IPS-20b (cell line): ENCODE measurements around the gene TRERF1.

ENCODE experiments used
- H3K27ac ChIP-seq: one replicate; pipeline ENCODE4 v1.5.1; 2013; ENCODE audit warnings: low read length
- H3K27me3 ChIP-seq: 2 replicates; pipeline ENCODE4 v1.6.1; 2013; ENCODE audit warnings: mild to moderate bottlenecking, low read length, inconsistent platforms; ENCODE audit not compliant: insufficient read depth
- H3K36me3 ChIP-seq: 2 replicates; pipeline ENCODE4 v1.6.1; 2013; ENCODE audit warnings: low read depth, mild to moderate bottlenecking, inconsistent platforms, low read length, moderate library complexity; ENCODE audit not compliant: insufficient read depth
- H3K4me1 ChIP-seq: 2 replicates; pipeline ENCODE4 v1.6.1; 2013; ENCODE audit warnings: mild to moderate bottlenecking, control low read depth, inconsistent platforms, low read length, moderate library complexity; ENCODE audit not compliant: insufficient read depth
- H3K4me3 ChIP-seq: 2 replicates; pipeline ENCODE4 v1.5.1; 2013; ENCODE audit warnings: mild to moderate bottlenecking, low read length, inconsistent platforms
- H3K9ac ChIP-seq: 2 replicates; pipeline ENCODE4 v1.6.1; 2013; ENCODE audit warnings: low read depth, mild to moderate bottlenecking, inconsistent platforms, low read length, moderate library complexity
- H3K9me3 ChIP-seq: 2 replicates; pipeline ENCODE4 v1.6.1; 2013; ENCODE audit warnings: mild to moderate bottlenecking, low read depth, low read length, inconsistent platforms; ENCODE audit not compliant: insufficient read depth

TRERF1 gene

DNA sequence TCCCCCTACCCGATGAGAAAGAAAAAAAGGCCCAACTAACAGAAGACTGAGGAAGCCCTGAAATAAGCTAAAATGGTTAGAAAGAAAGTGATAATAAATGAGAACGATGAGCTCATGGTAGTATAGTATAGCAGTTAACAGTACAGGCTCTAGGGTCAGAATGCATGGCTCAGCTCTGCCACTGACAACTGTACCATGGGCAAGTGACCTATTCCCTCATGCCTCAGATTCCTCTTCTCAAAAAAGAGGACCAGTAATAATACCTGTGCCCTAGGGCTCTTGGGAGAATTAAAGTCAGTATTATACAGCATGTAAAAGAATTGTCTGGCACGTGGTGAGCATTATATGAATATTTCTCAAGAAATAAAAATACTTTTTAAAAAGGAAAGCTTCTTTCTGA, 19.8 kb downstream of the TRERF1 start:
- H3K4me3 ChIP-seq: no peak overlapping the region
- no peak overlapping the region for H3K9ac ChIP-seq
- no peak overlapping the region for H3K27ac ChIP-seq
- peaks cover 9% of the 10 kb centered on the region; the same call in 1 of the 2 replicates for H3K9me3 ChIP-seq
- H3K27me3 ChIP-seq: no peaks in the 10 kb centered on the region
- peaks cover 7% of the 10 kb centered on the region; the same call in 1 of the 2 replicates for H3K36me3 ChIP-seq
- H3K4me1 ChIP-seq: peaks cover 19% of the 10 kb centered on the region

- Histone ChIP-seq H3K9ac (no peak overlapping the region), H3K4me3 (no peak overlapping the region), H3K27ac (no peak overlapping the region), H3K4me1 (peaks cover 19% of the 10 kb centered on the region), H3K9me3 (peaks cover 9% of the 10 kb centered on the region; the same call in 1 of the 2 replicates), H3K27me3 (no peaks in the 10 kb centered on the region), H3K36me3 (peaks cover 7% of the 10 kb centered on the region; the same call in 1 of the 2 replicates)
These were observed 20.4 kb downstream of the TRERF1 start for GRCh38 chr6:42431356-42431755.

GRCh38 chr6:42429836-42430235, 21.9 kb downstream of the TRERF1 start:
- Histone ChIP-seq H3K4me1 (peaks cover 19% of the 10 kb centered on the region), H3K36me3 (peaks cover 7% of the 10 kb centered on the region; the same call in 1 of the 2 replicates), H3K9ac (no peak overlapping the region), H3K4me3 (no peak overlapping the region), H3K27me3 (no peaks in the 10 kb centered on the region), H3K27ac (no peak overlapping the region), H3K9me3 (peaks cover 9% of the 10 kb centered on the region; the same call in 1 of the 2 replicates)

DNA sequence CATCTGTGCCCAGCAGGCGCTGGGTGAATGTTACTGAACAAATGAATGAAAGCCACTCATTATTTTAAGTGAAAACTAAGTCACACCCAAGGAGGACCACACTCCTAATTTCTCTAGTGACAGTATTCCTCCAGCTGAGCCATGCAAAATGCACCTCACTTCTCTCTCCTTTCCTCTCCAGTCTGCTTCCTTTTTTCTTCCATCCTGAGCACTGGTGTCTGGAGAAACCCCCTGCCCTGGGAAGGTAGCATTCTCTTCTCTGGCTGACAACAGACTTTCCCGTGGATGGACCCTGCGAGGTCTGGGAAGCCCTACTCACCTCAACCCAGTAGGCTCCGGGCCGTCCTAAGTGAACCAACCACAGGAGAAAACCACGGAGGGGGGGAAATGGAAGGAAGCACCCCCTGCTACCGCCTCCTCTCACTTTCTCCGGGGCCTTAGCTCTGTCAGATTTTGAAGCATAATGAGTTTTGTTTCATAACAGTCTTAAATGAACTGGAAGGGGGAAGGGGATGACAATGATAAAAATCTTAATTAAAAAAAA, 22.6 kb downstream of the TRERF1 start:
- no peak overlapping the region for H3K4me3 ChIP-seq
- no peaks in the 10 kb centered on the region for H3K27me3 ChIP-seq
- H3K9ac ChIP-seq: no peak overlapping the region
- H3K27ac ChIP-seq: no peak overlapping the region
- H3K36me3 ChIP-seq: peaks cover 5% of the 10 kb centered on the region; the same call in 1 of the 2 replicates
- peaks cover 19% of the 10 kb centered on the region for H3K4me1 ChIP-seq
- peaks cover 4% of the 10 kb centered on the region; the same call in 1 of the 2 replicates for H3K9me3 ChIP-seq

- no peaks in the 10 kb centered on the region for H3K36me3 ChIP-seq
- no peak overlapping the region for H3K4me3 ChIP-seq
- no peaks in the 10 kb centered on the region for H3K27me3 ChIP-seq
- H3K27ac ChIP-seq: no peak overlapping the region
- H3K4me1 ChIP-seq: peaks cover 19% of the 10 kb centered on the region
- no peaks in the 10 kb centered on the region for H3K9me3 ChIP-seq
- no peak overlapping the region for H3K9ac ChIP-seq
These were observed 23.2 kb downstream of the TRERF1 start for GRCh38 chr6:42428326-42429041.

DNA sequence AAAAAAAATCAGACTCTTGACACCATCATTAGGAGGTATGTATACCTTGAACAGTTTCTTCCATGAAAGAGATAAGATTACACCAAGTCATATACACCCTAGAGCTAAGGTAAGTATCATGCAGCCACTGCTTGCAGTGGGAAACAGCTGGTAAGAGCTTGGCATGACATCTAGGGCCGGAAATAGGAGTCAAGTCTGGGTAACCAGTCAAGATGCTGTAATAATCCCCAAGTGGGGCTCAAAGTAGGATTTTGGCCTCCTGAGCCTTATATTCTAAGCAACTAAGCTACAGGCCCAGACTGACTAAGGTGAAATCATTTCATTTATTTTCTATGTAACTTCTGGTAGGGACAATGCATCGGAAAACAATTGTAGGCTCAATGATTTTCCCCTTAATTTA, 23.9 kb downstream of the TRERF1 start:
- H3K36me3 ChIP-seq: no peaks in the 10 kb centered on the region
- H3K27ac ChIP-seq: no peak overlapping the region
- H3K9ac ChIP-seq: no peak overlapping the region
- no peaks in the 10 kb centered on the region for H3K9me3 ChIP-seq
- peaks cover 19% of the 10 kb centered on the region for H3K4me1 ChIP-seq
- H3K4me3 ChIP-seq: no peak overlapping the region
- H3K27me3 ChIP-seq: no peaks in the 10 kb centered on the region

GRCh38 chr6:42426191-42426590, 25.5 kb downstream of the TRERF1 start:
- Histone ChIP-seq H3K9ac (no peak overlapping the region), H3K4me1 (peaks cover 15% of the 10 kb centered on the region), H3K27me3 (no peaks in the 10 kb centered on the region), H3K9me3 (no peaks in the 10 kb centered on the region), H3K27ac (no peak overlapping the region), H3K36me3 (no peaks in the 10 kb centered on the region), H3K4me3 (no peak overlapping the region)

DNA sequence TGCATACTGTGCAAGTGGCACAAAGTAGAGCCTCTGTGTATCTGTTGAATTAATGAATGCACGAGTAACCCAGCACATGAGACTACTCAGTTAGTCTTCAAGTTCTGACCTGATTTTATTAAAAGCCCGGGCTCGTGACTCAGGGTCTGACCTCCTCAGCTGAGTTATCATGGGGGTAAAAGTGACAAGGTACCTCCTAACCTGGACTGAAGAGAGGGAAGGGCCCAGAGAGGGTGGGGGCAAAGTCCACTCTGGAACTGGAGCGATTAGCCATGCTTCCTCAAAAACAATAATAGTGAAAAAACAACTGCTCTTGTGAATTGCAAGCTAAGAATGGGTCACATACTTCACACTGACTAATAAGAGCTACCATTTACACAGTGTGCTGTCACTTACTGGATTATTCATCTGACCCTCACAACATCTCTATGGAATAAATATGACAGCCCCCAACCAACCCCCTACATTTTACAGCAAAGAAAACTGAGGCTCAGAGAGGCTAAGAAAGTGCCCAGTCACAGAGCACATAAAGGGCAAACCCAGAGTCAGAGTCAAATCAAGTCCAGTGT, 26.7 kb downstream of the TRERF1 start:
- H3K4me3 ChIP-seq: no peak overlapping the region
- H3K9me3 ChIP-seq: no peaks in the 10 kb centered on the region
- H3K9ac ChIP-seq: no peak overlapping the region
- H3K4me1 ChIP-seq: peaks cover 15% of the 10 kb centered on the region
- H3K36me3 ChIP-seq: no peaks in the 10 kb centered on the region
- H3K27ac ChIP-seq: no peak overlapping the region
- no peaks in the 10 kb centered on the region for H3K27me3 ChIP-seq

- peaks cover 1% of the 10 kb centered on the region; the same call in 1 of the 2 replicates for H3K4me1 ChIP-seq
- no peaks in the 10 kb centered on the region for H3K36me3 ChIP-seq
- no peak overlapping the region for H3K27ac ChIP-seq
- H3K4me3 ChIP-seq: no peak overlapping the region
- H3K9ac ChIP-seq: no peak overlapping the region
- no peaks in the 10 kb centered on the region for H3K27me3 ChIP-seq
- H3K9me3 ChIP-seq: no peaks in the 10 kb centered on the region
These were observed 28.5 kb downstream of the TRERF1 start for GRCh38 chr6:42423244-42423643.

GRCh38 chr6:42420741-42421140, 31.0 kb downstream of the TRERF1 start:
- Histone ChIP-seq H3K27ac (no peak overlapping the region), H3K4me3 (no peak overlapping the region), H3K4me1 (no peaks in the 10 kb centered on the region; the same call in 1 of the 2 replicates), H3K9me3 (no peaks in the 10 kb centered on the region), H3K9ac (no peak overlapping the region), H3K36me3 (no peaks in the 10 kb centered on the region), H3K27me3 (no peaks in the 10 kb centered on the region)

GRCh38 chr6:42419490-42420280, 32.0 kb downstream of the TRERF1 start:
- Histone ChIP-seq H3K4me3 (no peak overlapping the region), H3K27ac (no peak overlapping the region), H3K4me1 (no peaks in the 10 kb centered on the region; the same call in 1 of the 2 replicates), H3K9ac (no peak overlapping the region), H3K36me3 (no peaks in the 10 kb centered on the region), H3K9me3 (no peaks in the 10 kb centered on the region), H3K27me3 (no peaks in the 10 kb centered on the region)
